Effector CD8-positive, alpha-beta T cell (primary cell): ENCODE measurements around the gene CRKL.

ENCODE experiments used
- DNase-seq: peaks from one replicate; lab custom pipeline; 2025; lab: John Stamatoyannopoulos, UW

CRKL gene

DNA sequence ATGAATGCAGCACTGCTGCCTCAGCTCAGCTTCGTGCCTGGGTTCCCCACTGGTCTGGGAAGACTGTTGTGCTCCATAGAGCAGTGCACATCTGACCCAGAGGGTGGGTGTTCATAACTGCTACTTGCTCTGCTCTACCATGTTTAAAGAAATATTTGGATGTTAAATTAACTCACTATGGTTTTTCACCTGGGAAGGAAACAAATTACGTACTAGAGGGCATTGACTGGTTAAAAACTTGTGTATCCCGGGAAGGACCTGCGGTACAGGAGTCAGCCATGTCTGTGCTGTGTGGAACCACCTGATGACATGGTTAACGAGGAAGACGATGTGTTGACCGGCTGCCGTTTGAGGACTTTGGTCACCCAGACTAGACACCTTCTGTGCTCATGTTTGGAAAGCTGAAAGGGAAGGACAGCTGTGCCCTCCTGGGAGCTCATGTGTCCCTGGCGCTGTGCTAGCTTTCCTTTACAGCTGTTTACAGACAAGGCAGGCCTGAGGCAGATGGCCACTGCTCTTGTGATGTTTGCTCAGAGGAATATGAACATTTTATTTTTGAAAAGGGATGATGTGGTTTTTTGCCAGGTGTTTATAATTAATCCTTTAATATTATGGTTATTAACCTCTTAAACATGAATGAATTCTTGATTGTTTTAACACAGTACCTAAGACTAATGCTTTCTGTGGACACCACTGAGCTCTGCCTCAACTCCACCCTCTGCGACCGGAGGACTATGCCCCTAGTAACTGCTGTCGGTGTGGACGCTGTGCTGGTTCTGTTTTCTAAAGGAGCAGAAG lies 35.5 kb downstream of the CRKL start:
- no peak for DNase-seq

- no peak for DNase-seq
Observed at GRCh38 chr22:20953342-20953608, 36.1 kb downstream of the CRKL start.

DNA sequence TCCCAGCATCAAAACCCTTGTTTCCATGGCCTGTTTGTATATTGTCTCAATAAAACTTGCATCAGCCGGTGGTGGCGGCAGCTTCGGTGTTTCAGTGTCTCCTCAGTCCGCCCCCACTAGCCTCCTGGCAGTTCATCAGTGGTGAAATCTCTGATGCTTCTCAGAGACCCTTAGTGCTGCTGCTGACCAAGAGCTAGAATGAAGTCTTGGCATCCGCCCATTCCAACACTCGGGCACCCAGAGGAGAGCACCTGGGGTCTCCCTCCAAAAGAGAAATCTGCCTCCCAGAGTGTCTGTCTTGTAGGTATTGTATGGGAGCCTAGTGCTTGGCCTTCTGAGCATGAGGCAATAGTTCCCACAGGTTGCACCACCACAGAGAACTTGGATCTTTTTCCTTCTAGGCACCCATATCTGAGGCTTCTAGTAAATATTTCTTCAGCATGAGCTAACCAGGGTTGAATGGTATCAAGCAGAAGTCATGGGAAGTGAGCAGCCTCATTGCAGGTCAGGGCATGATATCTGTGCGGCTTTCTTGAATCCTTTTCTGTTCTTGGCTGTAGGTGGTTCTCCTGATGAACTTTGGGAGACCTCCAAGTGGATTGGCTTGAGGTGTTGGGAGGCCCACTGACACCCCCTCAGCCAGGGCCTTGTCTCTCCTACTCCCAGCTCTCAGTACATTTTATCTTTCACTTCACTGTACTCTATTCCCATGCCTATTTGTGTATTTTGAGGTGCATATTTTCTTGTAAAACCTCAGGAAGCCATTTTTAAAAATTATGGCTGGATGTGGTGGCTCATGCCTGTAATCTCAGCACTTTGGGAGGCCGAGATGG lies 36.7 kb downstream of the CRKL start:
- no peak for DNase-seq

DNA sequence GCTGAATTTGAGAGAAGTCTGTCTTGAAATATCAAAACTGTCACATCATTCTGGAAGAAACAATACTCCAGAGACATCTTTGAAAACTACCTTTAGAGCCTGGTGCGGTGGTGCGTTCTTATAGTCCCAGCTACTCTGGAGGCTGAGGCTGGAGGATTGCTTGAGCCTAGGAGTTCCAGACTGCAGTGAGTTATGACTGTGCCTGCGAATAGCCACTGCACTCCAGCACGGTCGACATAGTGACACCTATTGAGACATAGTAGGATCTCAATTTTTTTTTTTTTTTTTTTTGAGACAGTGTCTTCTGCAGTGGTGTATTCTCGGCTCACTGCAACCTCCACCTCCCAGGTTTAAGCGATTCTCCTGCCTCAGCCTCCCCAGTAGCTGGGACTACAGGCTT lies 38.3 kb downstream of the CRKL start:
- no peak for DNase-seq

DNA sequence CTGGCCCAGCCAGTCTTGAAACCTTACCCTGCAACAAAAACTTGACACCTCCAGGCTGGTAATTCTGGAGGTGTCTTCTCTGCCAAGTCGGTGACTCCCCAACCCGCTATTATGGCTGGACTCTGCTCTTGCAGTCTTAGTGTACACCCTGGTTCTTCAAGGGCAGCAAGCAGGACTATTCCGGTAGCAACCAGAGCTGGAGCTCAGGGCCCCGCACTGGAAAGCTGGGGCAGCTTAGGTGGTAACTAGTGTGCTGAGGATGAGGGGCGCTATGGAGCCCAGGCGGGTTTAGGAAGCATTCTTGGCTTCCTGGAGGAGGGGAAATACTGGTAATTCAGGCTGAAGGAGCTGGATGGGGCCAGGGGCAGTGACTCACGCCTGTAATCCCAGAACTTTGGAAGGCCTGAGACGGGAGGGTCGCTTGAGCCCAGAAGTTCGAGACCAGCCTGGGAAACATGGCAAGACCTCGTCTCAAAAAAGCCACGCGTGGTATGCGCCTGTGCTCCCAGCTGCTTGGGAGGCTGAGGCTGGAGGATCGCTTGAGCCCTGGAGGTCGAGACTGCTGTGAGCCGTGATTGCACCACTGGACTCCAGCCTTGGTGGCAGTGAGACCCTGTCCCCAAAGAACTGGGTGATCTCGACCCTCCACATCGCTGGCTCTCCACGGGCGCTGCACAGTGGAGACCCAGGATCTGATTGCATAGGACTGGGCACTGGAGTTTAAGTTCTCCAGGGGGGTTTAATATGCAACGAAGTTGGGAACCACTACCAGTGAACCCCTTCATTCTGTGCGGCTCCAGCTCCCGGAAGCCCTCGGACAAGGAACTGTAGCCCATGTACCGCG lies 39.3 kb downstream of the CRKL start:
- DNase-seq: no peak

GRCh38 chr22:20957102-20957682 lies 40.0 kb downstream of the CRKL start:
- no peak for DNase-seq

GRCh38 chr22:20957683-20958431 lies 40.6 kb downstream of the CRKL start:
- DNase-seq: no peak

DNA sequence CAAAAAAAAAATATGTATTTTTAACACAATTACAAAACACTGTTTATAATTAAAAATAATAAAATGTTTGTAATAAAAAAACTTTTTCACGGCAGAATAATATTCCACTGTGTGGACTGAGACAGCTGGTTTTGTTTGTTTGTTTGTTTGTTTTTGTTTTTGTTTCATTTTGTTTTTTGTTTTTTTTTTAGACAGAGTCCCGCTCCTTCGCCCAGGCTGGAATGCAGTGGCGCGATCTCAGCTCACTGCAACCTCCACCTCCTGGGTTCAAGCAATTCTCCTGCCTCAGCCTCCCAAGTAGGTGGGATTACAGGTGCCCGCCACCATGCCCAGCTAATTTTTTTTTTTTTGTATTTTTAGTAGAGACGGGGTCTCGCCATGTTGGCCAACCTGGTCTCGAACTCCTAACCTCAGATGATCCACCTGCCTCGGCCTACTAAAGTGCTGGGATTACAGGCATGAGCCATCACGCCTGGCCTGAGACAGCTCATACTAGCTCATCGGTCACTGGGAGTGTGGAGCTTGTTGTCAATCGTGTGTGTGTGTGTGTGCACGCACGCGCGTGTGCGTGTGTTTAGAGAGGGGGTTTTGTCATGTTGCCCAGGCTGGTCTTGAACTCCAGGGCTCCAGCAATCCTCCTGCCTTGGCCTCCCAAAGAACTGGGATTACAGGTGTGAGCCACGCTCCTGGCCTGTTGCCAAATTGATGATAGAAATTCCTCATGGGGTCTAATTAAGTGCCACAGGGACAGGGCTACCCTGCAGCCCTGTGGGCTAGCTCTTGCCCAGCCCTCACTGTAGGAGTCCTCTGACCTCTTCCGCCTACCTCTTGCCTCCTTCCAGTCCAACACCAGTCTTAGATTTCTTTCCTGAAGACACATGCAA lies 42.6 kb downstream of the CRKL start:
- DNase-seq: no peak

GRCh38 chr22:20960609-20961008 lies 43.4 kb downstream of the CRKL start:
- no peak for DNase-seq

- no peak for DNase-seq
Observed at GRCh38 chr22:20962491-20962945, 45.3 kb downstream of the CRKL start.

DNA sequence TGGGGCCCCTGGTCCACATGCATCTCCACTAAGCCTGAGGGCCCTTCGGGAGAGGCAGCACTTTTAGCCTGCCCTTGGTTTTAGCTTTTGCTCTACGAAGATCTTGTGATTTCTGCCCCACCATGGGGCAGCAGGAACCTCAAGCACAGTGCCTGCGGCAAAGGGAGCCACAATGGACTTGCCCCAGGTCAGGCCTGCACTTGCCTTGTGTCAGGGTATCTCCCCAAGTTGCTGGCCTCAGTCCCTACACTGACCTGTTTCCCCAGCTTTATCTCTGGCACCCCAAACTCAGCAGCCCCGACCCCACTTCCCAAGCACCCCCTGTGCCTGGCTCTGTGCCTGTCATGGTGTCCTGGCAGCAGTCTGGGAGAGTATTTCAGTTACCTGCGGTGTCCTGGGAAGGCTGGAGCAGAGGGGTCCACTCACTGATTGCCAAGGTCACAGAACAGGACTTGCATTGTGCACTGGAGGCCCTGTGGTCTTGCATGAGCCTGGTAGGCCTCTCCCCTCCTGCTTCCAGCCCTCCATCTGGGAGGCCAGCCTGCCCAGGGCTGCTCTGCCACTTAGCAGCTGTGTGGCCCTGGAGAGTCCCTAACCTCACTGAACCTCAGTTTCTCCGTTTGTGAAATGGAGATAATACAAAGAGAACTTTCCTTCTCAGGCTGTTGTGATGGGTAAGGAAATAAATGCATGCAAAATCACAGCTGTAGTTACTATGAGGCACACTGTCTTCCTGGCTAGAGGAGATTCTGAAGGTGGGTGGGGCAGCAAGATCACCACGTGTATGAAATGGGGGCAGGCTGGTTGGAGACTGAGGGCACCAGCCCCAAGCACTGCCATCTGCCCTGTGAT lies 46.2 kb downstream of the CRKL start:
- no peak for DNase-seq

DNA sequence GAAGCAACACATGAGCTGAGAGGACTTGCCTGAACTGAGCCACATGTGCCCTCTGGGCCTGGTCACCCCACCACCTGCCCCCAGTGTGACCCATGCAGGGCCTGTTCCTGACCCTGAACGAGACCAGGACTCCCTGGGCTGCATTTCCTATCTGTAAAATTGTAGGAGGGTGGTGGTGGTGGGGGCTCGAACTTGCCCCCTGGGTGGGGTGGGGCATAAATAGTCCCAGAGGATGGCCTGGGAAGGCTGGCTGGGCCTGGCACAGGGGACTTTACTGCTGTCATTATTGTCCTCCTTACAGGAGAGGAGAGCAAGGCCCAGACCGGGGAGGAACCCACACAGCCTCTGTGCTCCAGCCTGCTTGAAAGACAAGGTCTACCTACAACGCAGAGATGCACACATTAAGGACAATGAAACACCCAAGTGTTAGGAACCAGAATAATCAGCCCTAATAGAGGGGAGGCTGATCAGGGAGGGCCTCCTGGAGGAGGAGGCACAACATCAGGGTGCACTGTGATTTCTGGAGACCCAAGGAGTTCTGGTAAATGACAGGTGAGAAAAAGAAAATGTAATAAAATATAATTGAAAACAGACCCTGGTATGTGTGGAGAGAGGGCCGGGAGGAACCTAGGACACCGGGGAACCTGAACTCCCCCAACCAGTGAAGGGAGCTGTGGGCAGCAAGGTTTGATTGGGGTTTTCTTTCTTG lies 47.0 kb downstream of the CRKL start:
- no peak for DNase-seq

DNA sequence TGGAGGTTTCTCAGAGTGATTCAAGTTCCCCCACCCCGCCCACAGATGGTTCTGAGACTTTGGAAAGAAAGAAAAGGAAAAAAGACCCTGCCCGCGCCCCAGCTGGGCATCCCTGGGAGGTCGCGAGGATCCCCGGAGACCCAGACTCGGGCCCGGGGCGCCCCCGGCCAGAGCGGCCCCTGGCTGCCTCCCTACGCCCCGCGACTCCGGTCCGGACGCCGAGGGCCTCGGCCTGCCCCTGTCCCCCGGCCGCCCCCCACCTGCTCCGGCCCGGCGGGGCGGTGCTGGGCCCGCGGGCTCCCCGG lies 47.5 kb downstream of the CRKL start:
- no peak for DNase-seq

DNA sequence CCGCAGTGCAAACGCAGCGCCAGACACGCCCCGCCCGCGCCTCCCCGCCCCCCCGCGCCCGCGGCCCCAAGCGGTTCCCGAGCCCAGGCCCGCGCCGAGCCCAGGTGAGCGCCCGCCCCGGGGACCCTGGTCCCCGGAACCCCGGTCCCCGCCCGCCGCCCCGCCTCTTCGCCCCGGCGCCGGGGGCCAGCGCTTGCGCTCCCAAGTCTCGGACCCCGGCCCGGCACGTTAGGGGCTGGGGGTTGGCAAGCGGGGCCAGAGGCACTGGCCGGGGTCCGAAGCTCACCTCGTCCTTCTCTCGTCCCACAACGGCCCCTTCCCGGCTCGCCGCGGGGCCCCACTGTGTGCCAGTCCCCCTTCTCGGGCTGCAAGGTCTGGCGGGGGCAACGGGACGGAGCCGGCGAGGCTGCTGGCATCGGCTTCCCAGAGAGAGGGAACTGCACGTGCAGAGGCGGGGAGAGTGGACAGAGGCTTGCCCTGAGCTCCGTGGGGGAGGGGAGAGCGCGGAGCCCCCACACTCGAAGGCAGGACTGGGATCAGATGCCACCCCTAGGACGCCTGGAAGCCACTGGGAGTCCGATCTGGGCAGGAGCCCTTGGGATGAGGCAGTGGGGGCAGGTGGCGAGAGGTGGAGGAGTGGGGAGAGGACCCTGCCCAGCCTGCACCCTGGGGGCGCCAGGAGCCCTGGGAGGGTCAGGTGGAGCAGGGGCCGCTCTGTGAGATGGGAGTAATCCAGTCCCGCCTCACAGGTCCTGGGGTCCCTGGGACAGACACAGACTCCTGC lies 48.1 kb downstream of the CRKL start:
- no peak for DNase-seq

DNA sequence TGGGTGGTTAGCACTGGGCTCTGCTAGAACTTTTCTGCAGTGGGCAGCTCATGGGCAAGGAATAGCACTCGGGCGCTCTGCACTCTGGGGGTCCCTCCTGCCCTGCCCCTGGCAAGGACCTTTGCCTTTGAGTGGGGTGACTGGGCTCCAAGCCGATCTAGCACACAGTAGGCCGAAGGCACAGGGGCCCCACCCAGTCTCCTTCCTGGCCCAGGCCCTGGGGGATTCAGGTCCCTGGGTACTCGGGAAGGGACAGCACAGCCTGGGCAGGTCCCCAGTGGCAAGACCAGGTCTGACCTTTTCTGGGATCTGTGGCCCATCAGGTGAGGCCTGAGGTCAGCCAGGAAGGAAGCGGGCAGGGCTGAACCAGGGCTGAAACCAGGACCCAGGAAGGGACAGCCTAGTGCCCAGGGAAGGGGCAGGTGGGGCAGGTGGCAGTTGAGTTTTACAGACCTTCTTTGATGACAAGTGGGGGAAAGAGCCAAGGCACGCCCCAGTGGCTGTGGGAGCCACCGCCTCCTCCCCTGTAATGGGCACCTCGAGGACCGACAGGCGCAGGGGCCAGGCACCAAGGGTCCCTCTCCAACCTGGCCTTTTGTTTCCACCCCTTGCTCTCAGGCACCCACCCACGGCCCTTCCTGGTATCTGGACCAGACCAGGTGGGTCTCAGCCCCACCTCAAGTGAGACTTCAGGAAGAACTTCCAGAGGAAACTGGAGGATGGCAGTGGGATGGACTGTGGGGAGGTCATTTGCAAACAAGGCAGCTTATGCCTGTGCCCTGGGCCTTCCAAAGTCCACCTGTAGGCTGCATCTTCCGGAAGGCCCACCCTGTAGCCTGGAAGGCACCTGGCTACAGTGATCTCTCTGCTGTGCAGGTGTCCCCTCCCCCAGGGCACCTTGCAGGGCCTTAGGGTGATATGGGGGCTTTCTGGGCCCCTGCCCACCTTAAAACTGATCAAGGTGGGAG lies 49.0 kb downstream of the CRKL start:
- DNase-seq: no peak

- no peak for DNase-seq
Observed at GRCh38 chr22:20966883-20967696, 49.9 kb downstream of the CRKL start, which contains the start of gene AIFM3. AIFM3 (plus strand) TSS chr22:20967255; CDS start chr22:20967945, 690 bp downstream.
